DMS 273 treated with DMSO at 0.1 percent for 48 hours (cell line): Measurements from ENCODE around the gene LMNTD2.
"Not testable (repeated sequence)": the region's sequence is repeated elsewhere in the genome, so short reads cannot be mapped to it uniquely, and the experiment has no call there.

Experiments
- DNase-seq: peaks from one replicate; lab custom pipeline; 2025; lab: John Stamatoyannopoulos, UW

The LMNTD2 gene

GRCh38 chr11:587546-587945 lies 27.0 kb upstream of the LMNTD2 start:
- no peak for DNase-seq

GRCh38 chr11:586376-587316 lies 26.1 kb upstream of the LMNTD2 start:
- no peak for DNase-seq

GRCh38 chr11:584287-584686 lies 23.7 kb upstream of the LMNTD2 start:
- no peak for DNase-seq

GRCh38 chr11:581752-582151 lies 21.2 kb upstream of the LMNTD2 start:
- no peak for DNase-seq

- DNase-seq, result no peak
These were observed 20.8 kb upstream of the LMNTD2 start for GRCh38 chr11:581342-581741.

GRCh38 chr11:579830-580601 lies 19.5 kb upstream of the LMNTD2 start:
- DNase-seq, result no peak

GRCh38 chr11:578276-579035 lies 17.9 kb upstream of the LMNTD2 start:
- no peak for DNase-seq

- DNase-seq, result no peak
These were observed 17.0 kb upstream of the LMNTD2 start for GRCh38 chr11:577611-577894.

- no peak for DNase-seq
These were observed 16.5 kb upstream of the LMNTD2 start for GRCh38 chr11:576811-577610.

GRCh38 chr11:575996-576768 lies 15.6 kb upstream of the LMNTD2 start, which contains the start of gene PHRF1:
TSS of gene PHRF1 (plus strand) at chr11:576470. CDS start at chr11:581513, 5,043 bp downstream.
- peak; percentile 58 for DNase-seq

GRCh38 chr11:575313-575995 lies 14.9 kb upstream of the LMNTD2 start:
- DNase-seq, result no peak

- DNase-seq, result no peak
These were observed 14.2 kb upstream of the LMNTD2 start for GRCh38 chr11:574632-575312.

- not testable (repeated sequence) for DNase-seq
These were observed 13.6 kb upstream of the LMNTD2 start for GRCh38 chr11:574031-574570.

- no peak for DNase-seq
These were observed 12.7 kb upstream of the LMNTD2 start for GRCh38 chr11:573146-573759.

- no peak for DNase-seq
These were observed 11.3 kb upstream of the LMNTD2 start for GRCh38 chr11:571802-572185.

- DNase-seq, result no peak
These were observed 8.8 kb upstream of the LMNTD2 start for GRCh38 chr11:569158-569885.

- DNase-seq, result peak; percentile 68
These were observed 8.0 kb upstream of the LMNTD2 start for GRCh38 chr11:568306-569157.
